Immature natural killer cell (primary cell): ENCODE data around the gene EFHB. TPM values are rescaled to one million over a fixed set of nuclear protein-coding genes. Genes with fewer than 3 reads are reported as not detected.
"Not testable (repeated sequence)": the region's sequence is repeated elsewhere in the genome, so short reads cannot be mapped to it uniquely, and the experiment has no call there.

Experiments used
- DNase-seq, 3 donors: peaks; one replicate each; pipeline ENCODE4 v3.0.0; 2022; ENCODE audit warnings: mixed read lengths in 1 of 3
- H3K27ac Mint-ChIP-seq, 6 donors: one replicate each; pipeline ENCODE4 v1.8.0; 2020; ENCODE audit warnings: mixed read lengths in 6 of 6, mild to moderate bottlenecking in 5 of 6, inconsistent platforms in 4 of 6, moderate library complexity in 3 of 6
- H3K27me3 Mint-ChIP-seq, 3 donors: one replicate each; pipeline ENCODE4 v1.8.0; 2020 to 2021; ENCODE audit warnings: low read depth in 3 of 3, mild to moderate bottlenecking in 3 of 3, mixed read lengths in 3 of 3, moderate library complexity in 3 of 3, inconsistent platforms in 1 of 3
- H3K36me3 Mint-ChIP-seq, 3 donors: one replicate each; pipeline ENCODE4 v1.8.0; 2020; ENCODE audit warnings: mixed read lengths in 3 of 3, inconsistent platforms in 2 of 3, mild to moderate bottlenecking in 2 of 3
- H3K4me1 Mint-ChIP-seq, 2 donors: one replicate each; pipeline ENCODE4 v1.8.0; 2020; ENCODE audit warnings: inconsistent platforms in 2 of 2, mild to moderate bottlenecking in 2 of 2, mixed read lengths in 2 of 2, moderate library complexity in 1 of 2
- H3K4me3 Mint-ChIP-seq, 5 donors: one replicate each; pipeline ENCODE4 v1.8.0; 2020; ENCODE audit warnings: mild to moderate bottlenecking in 5 of 5, mixed read lengths in 5 of 5, inconsistent platforms in 3 of 5, moderate library complexity in 3 of 5
- H3K9me3 Mint-ChIP-seq, 6 donors: one replicate each; pipeline ENCODE4 v1.8.0; 2020; ENCODE audit warnings: mild to moderate bottlenecking in 6 of 6, mixed read lengths in 6 of 6, inconsistent platforms in 4 of 6, moderate library complexity in 3 of 6
- polyA plus RNA-seq, 3 donors: library from polyadenylated mRNA; unstranded; fragments of 300-500 nt; fragmentation: Illumina TruSeq; gene quantifications; one replicate each; pipeline ENCODE4 v1.2.3, GENCODE V29; 2021

EFHB gene
- polyA plus RNA-seq, 3 donors from 2014 or later: 0.52 to 1.3 TPM; not detected in 1

GRCh38 chr3:19907523-19907922, 26.5 kb downstream of the EFHB start:
- H3K36me3 Mint-ChIP-seq: peaks cover 5 to 14% (median 11%) of the 10 kb centered on the region in 3 donors
- H3K4me1 Mint-ChIP-seq: no peaks in the 10 kb centered on the region
- DNase-seq: no peak
- H3K9me3 Mint-ChIP-seq: peaks cover 0 to 17% (median 10%) of the 10 kb centered on the region in 6 donors
- no peak overlapping the region for H3K27ac Mint-ChIP-seq
- no peak overlapping the region for H3K4me3 Mint-ChIP-seq
- peaks cover 0 to 5% (median 2%) of the 10 kb centered on the region in 3 donors for H3K27me3 Mint-ChIP-seq

GRCh38 chr3:19903649-19904048, 30.4 kb downstream of the EFHB start:
- Mint-ChIP-seq H3K4me3 (no peak overlapping the region), H3K27me3 (peaks cover 0 to 8% (median 2%) of the 10 kb centered on the region in 3 donors), H3K27ac (no peak overlapping the region), H3K4me1 (no peaks in the 10 kb centered on the region), H3K9me3 (no peaks in the 10 kb centered on the region), H3K36me3 (peaks cover 0 to 7% (median 5%) of the 10 kb centered on the region in 3 donors)
- DNase-seq: no peak

GRCh38 chr3:19901918-19902317, 32.1 kb downstream of the EFHB start:
- H3K36me3 Mint-ChIP-seq: peaks cover 0 to 7% (median 5%) of the 10 kb centered on the region in 3 donors
- DNase-seq: no peak
- no peaks in the 10 kb centered on the region for H3K9me3 Mint-ChIP-seq
- H3K27ac Mint-ChIP-seq: no peak overlapping the region
- H3K4me1 Mint-ChIP-seq: no peaks in the 10 kb centered on the region
- H3K4me3 Mint-ChIP-seq: no peak overlapping the region
- peaks cover 0 to 7% (median 2%) of the 10 kb centered on the region in 3 donors for H3K27me3 Mint-ChIP-seq

GRCh38 chr3:19901337-19901736, 32.7 kb downstream of the EFHB start:
- H3K36me3 Mint-ChIP-seq: peaks cover 0 to 7% (median 5%) of the 10 kb centered on the region in 3 donors
- H3K4me1 Mint-ChIP-seq: no peaks in the 10 kb centered on the region
- H3K27me3 Mint-ChIP-seq: peaks cover 0 to 3% (median 0%) of the 10 kb centered on the region in 3 donors
- H3K4me3 Mint-ChIP-seq: no peak overlapping the region
- H3K9me3 Mint-ChIP-seq: no peaks in the 10 kb centered on the region
- no peak for DNase-seq
- H3K27ac Mint-ChIP-seq: no peak overlapping the region

- H3K27me3 Mint-ChIP-seq, DNase-seq, H3K4me3 Mint-ChIP-seq, H3K9me3 Mint-ChIP-seq, H3K27ac Mint-ChIP-seq, H3K4me1 Mint-ChIP-seq, H3K36me3 Mint-ChIP-seq: not testable (repeated sequence)
These were observed 34.2 kb downstream of the EFHB start for GRCh38 chr3:19899833-19900232.

GRCh38 chr3:19899264-19899663, 34.8 kb downstream of the EFHB start:
- H3K9me3 Mint-ChIP-seq: no peaks in the 10 kb centered on the region
- H3K4me3 Mint-ChIP-seq: no peak overlapping the region
- peaks cover 0 to 2% (median 0%) of the 10 kb centered on the region in 3 donors for H3K27me3 Mint-ChIP-seq
- no peak overlapping the region for H3K27ac Mint-ChIP-seq
- no peaks in the 10 kb centered on the region for H3K4me1 Mint-ChIP-seq
- no peak for DNase-seq
- no peaks in the 10 kb centered on the region for H3K36me3 Mint-ChIP-seq

- no peak for DNase-seq
- Mint-ChIP-seq H3K4me3 (no peak overlapping the region), H3K4me1 (no peaks in the 10 kb centered on the region), H3K27me3 (peaks cover 0 to 2% (median 0%) of the 10 kb centered on the region in 3 donors), H3K9me3 (no peaks in the 10 kb centered on the region), H3K36me3 (no peaks in the 10 kb centered on the region), H3K27ac (no peak overlapping the region)
These were observed 35.3 kb downstream of the EFHB start for GRCh38 chr3:19898721-19899120.

GRCh38 chr3:19891740-19892139, 42.3 kb downstream of the EFHB start:
- no peaks in the 10 kb centered on the region for H3K36me3 Mint-ChIP-seq
- no peaks in the 10 kb centered on the region for H3K9me3 Mint-ChIP-seq
- no peak overlapping the region for H3K4me3 Mint-ChIP-seq
- no peaks in the 10 kb centered on the region for H3K4me1 Mint-ChIP-seq
- DNase-seq: no peak
- H3K27me3 Mint-ChIP-seq: peaks cover 0 to 4% (median 2%) of the 10 kb centered on the region in 3 donors
- no peak overlapping the region for H3K27ac Mint-ChIP-seq

- no peak for DNase-seq
- no peak overlapping the region for H3K27ac Mint-ChIP-seq
- H3K4me1 Mint-ChIP-seq: no peaks in the 10 kb centered on the region
- H3K4me3 Mint-ChIP-seq: no peak overlapping the region
- no peaks in the 10 kb centered on the region for H3K9me3 Mint-ChIP-seq
- no peaks in the 10 kb centered on the region for H3K36me3 Mint-ChIP-seq
- H3K27me3 Mint-ChIP-seq: peaks cover 0 to 4% (median 2%) of the 10 kb centered on the region in 3 donors
These were observed 45.4 kb downstream of the EFHB start for GRCh38 chr3:19888428-19889152.

GRCh38 chr3:19887122-19887521, 46.9 kb downstream of the EFHB start:
- not testable (repeated sequence) for DNase-seq, H3K27ac Mint-ChIP-seq, H3K27me3 Mint-ChIP-seq, H3K9me3 Mint-ChIP-seq, H3K4me1 Mint-ChIP-seq, H3K4me3 Mint-ChIP-seq, H3K36me3 Mint-ChIP-seq

- Mint-ChIP-seq H3K27me3 (peaks cover 0 to 4% (median 2%) of the 10 kb centered on the region in 3 donors), H3K9me3 (no peaks in the 10 kb centered on the region), H3K36me3 (no peaks in the 10 kb centered on the region), H3K4me3 (no peak overlapping the region), H3K27ac (no peak overlapping the region), H3K4me1 (no peaks in the 10 kb centered on the region)
- DNase-seq: no peak
These were observed 47.6 kb downstream of the EFHB start for GRCh38 chr3:19886404-19886803.

- H3K36me3 Mint-ChIP-seq: no peaks in the 10 kb centered on the region
- H3K4me3 Mint-ChIP-seq: no peak overlapping the region
These were observed 48.5 kb downstream of the EFHB start for GRCh38 chr3:19885468-19885867.

GRCh38 chr3:19881852-19882251, 52.2 kb downstream of the EFHB start:
- Mint-ChIP-seq H3K9me3 (no peaks in the 10 kb centered on the region), H3K4me3 (no peak overlapping the region), H3K27ac (no peak overlapping the region), H3K4me1 (no peaks in the 10 kb centered on the region), H3K36me3 (no peaks in the 10 kb centered on the region), H3K27me3 (no peaks in the 10 kb centered on the region)
- no peak for DNase-seq

More at GRCh38 chr3:19885468-19885867, 48.5 kb downstream of the EFHB start:
- Mint-ChIP-seq H3K4me1 (no peaks in the 10 kb centered on the region), H3K27me3 (peaks cover 0 to 4% (median 2%) of the 10 kb centered on the region in 3 donors), H3K27ac (no peak overlapping the region), H3K9me3 (no peaks in the 10 kb centered on the region)
- peak; percentile 7 to 24 (median 22) for DNase-seq

- Mint-ChIP-seq H3K27me3 (peaks cover 0 to 2% (median 0%) of the 10 kb centered on the region in 3 donors), H3K27ac (no peak overlapping the region), H3K9me3 (no peaks in the 10 kb centered on the region), H3K4me1 (no peaks in the 10 kb centered on the region), H3K4me3 (no peak overlapping the region), H3K36me3 (no peaks in the 10 kb centered on the region)
- DNase-seq: no peak
These were observed 53.0 kb downstream of the EFHB start for GRCh38 chr3:19881036-19881435.

- Mint-ChIP-seq H3K4me1 (no peaks in the 10 kb centered on the region), H3K27me3 (peaks cover 0 to 2% (median 0%) of the 10 kb centered on the region in 3 donors), H3K36me3 (no peaks in the 10 kb centered on the region), H3K9me3 (no peaks in the 10 kb centered on the region), H3K27ac (no peak overlapping the region), H3K4me3 (no peak overlapping the region)
- no peak for DNase-seq
These were observed 56.4 kb downstream of the EFHB start for GRCh38 chr3:19877656-19878055.
